WI38 (cell line): ENCODE data around the gene NETO2.
"Not testable (repeated sequence)": the region's sequence is repeated elsewhere in the genome, so short reads cannot be mapped to it uniquely, and the experiment has no call there.

Source experiments
- H3K4me3 ChIP-seq: 2 replicates; pipeline ENCODE4 v1.5.1; 2011; ENCODE audit warnings: low read depth, mild to moderate bottlenecking, control low read depth, low read length
- TF ChIP-seq, protein P1 (sequence below): IDR thresholded peaks from 2 replicates; pipeline ENCODE4 v1.5.1; 2012; ENCODE audit warnings: low read depth, mild to moderate bottlenecking, control low read depth, low read length

Gene NETO2

DNA sequence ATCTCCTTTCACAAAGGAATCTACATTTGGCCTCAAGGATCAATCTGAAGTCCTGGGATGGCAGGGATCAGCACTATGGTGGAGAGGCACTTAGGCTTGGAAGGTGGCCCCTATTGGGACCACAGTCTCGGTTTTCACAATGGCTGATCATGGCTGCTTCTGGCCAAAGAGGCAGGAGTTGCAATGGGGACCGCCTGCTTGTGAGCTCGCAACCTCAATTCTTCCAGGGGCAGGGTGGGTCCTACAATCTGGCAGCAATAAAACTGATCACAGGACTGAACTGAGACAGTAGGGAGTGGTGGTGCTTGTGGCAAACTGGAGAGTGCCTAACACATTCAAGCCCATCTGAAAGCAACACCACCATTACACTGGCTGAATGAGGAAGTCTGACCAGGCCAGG, 83.1 kb downstream of the NETO2 start:
- TF ChIP-seq, protein P1, sequence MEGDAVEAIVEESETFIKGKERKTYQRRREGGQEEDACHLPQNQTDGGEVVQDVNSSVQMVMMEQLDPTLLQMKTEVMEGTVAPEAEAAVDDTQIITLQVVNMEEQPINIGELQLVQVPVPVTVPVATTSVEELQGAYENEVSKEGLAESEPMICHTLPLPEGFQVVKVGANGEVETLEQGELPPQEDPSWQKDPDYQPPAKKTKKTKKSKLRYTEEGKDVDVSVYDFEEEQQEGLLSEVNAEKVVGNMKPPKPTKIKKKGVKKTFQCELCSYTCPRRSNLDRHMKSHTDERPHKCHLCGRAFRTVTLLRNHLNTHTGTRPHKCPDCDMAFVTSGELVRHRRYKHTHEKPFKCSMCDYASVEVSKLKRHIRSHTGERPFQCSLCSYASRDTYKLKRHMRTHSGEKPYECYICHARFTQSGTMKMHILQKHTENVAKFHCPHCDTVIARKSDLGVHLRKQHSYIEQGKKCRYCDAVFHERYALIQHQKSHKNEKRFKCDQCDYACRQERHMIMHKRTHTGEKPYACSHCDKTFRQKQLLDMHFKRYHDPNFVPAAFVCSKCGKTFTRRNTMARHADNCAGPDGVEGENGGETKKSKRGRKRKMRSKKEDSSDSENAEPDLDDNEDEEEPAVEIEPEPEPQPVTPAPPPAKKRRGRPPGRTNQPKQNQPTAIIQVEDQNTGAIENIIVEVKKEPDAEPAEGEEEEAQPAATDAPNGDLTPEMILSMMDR = no peak
- no peak overlapping the region for H3K4me3 ChIP-seq

DNA sequence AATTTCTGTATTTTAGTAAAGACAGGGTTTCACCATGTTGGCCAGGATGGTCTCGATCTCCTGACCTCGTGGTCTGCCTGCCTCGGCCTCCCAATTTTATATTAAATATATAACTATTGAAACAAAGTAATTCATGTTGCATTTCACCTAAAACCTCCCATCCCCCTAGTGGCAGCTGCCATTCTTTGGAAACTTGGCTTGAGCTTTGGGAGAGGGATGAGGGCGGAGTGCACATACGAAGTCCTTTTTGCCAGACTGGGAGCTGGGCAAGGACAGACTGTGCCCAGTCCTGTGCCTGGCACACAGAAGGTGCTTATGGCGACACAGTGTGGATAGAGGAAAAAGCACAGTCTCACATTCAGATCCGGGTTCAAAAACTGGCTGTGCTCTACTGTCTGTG, 83.8 kb downstream of the NETO2 start:
- no peak overlapping the region for H3K4me3 ChIP-seq
- TF ChIP-seq, protein P1 = no peak

DNA sequence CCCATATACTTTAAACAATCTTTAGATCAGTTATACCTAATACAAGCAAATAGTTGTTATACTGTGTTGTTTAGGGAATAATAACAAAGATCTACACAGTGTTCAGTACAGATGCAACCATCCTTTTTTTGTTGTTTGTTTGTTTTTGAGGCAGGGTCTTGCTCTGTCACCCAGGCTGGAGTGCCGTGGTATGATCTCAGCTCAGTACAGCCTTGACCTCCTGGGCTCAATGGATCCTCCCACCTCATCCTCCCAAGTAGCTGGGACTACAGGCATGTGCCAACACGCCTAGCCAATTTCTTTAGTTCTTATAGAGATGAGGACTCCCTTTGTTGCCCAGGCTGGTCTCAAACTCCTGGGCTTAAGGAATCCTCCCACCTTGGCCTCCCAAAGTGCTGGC, 84.6 kb downstream of the NETO2 start:
- not testable (repeated sequence) for H3K4me3 ChIP-seq

DNA sequence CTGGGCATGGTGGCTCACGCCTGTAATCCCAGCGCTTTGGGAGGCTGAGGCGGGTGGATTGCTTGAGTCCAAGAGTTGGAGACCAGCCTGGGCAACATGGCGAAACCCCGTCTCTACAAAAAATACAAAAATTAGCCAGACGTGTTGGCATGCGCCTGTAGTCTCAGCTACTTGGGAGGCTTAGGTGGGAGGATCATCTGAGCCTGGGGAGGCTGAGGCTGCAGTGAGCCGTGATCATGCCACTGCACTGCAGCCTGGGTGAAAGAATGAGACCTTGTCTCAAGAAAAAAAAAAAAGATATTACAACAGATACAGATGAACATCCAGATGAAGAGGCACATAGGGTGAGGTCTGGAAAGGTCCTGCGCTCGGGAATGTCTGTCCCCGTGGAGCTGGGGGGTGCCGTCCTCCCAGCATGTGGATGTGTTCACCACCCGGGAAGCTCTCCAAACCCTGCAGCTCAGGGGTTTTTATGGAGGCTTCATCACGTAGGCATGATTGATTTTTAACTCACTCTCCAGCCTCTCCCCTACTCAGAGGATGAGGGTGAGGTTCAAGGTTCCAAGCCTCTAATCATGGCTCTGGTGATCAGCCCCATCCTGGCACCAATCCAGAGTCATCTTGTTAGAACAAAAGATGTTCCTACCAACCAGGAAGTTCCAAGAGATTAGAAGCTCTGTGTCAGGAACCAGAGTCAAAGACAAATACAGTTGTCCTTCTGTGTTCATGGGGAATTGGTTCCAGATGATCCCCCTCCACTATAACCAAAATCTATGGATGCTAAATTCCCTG, 85.3 kb downstream of the NETO2 start:
- H3K4me3 ChIP-seq = no peak overlapping the region
- TF ChIP-seq, protein P1 = no peak

DNA sequence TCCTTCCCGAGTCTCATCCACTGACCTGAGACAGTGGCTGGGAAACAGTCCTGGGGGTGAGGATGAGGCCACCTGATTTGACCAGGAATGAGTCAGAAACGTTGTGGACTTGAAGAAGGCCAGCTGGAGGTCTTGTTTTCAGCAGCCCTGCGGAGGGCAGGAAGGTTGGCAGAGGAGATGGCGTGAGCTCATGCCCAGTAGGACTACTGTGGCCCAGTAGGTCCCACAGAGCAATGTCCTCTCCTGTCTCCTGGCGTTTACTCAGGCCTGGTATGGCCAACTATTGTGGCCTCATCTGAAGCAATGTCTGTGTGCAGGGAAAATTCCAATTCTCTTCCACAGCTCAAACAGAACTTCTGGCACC, 86.1 kb downstream of the NETO2 start:
- H3K4me3 ChIP-seq = no peak overlapping the region
- TF ChIP-seq, protein P1 = no peak

DNA sequence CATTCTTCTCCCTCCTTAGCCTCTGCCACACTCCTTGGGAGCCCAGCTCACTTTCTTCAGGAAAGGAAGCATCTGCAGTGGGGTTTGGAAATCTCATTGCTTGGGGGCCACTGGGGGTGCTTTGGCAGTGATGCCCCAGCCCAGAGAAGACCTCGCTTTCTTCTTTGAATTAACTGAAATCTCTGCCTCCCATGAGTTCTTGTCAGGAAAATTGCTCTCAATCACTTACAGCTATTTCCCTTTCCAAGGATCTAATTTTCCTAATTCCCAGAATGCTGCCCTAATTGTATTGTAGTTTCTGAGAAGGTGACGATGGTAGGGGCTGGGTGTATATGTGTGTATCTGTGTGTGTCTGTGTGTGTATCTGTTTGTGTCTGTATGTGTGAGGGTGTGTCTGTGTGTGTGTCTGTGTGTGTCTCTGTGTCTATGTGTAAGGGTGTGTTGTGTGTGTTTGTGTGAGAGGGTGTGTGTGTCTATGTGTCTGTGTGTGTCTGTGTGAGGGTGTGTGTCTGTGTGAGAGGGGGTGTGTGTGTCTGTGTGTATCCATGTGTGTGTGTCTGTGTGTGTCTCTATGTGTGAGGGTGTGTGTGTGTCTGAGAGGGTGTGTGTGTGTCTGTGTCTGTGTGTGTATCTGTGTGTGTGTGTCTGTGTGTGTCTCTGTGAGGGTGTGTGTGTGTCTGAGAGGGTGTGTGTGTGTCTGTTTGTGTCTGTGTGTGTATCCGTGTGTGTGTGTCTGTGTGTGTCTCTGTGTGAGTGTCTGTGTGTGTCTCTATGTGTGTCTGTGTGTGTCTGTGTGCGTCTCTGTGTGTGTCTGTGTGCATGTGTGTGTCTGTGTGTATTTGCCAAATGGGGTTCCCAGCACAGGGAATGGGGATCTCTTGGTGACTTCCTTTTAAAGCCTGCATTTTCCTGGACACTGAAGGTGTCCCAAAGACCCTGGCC, 86.8 kb downstream of the NETO2 start:
- TF ChIP-seq, protein P1 = no peak

DNA sequence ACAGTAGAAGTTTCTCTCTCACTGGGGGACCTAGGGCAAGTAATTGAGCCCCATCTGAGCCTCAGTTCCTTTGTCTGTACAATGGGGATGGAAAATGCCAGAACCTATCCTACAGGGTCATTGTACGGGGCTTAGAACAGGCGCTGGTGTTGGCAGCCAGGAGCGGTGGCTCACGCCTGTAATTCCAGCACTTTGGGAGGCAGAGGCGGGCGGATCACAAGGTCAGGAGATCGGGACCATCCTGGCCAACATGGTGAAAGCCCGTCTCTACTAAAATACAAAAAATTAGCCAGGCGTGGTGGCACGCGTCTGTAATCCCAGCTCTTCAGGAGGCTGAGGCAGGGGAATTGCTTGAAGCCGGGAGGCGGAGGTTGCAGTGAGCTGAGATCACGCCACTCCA, 87.7 kb downstream of the NETO2 start:
- not testable (repeated sequence) for H3K4me3 ChIP-seq

More for the DNA sequence above, 86.8 kb downstream of the NETO2 start:
- no peak overlapping the region for H3K4me3 ChIP-seq

DNA sequence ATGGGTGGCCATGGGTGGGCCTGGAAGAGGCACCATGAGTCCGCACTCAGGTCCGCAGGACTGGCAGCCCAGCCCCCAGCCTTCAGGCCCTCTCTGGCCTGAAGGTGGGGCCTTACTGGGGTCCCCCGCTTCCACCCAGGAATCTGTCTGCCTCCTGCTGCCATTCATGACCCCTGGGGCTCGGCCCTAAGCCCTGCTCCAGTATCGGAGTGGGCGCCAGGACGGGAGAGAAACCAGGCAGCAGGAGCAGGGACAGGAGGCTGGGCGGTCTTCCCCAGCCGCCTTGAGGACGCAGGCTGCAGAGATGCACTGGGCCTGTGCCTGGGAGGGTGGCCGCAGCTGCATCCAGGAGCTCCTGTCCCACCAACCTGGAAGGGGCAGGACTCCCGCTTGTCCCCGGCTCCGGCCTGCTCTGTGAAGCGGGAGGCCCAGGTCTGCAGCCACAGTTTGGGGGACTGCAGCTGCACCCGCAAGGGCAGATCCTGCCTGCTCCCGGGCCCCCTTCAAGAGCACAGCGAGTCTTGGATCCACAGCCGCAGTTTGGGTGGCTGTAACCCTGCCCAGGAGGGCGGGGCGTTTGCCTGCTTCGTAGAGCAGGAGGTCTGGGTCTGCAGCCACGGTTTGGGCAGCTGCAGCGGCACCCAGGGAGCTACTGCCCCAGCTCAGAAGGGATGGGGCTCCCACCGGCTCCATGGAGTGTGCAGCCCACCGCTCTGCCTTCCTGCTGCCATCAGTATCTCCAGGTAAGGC, 88.4 kb downstream of the NETO2 start:
- H3K4me3 ChIP-seq = no peak overlapping the region
- TF ChIP-seq, protein P1 = no peak
